ENCODE measurements around the gene CFAP100. TPM values are rescaled to one million over a fixed set of nuclear protein-coding genes. Genes with fewer than 3 reads are reported as not detected.

Gene CFAP100
- total and polyA plus RNA-seq, 9 of the 15 experiments (the other 6 are each of a cell fraction or from before 2014, with no cell fraction given), result not detected

- in situ Hi-C loops (cut with MboI), result no loop called here
- ATAC-seq (no peak), FAIRE-seq (no peak), DNase-seq (ENCODE audit: extremely low read depth in 1 of 4, low spot score in 3 of 4) (no peak)
- Histone ChIP-seq H3K4me2 (ENCODE audit: insufficient read depth, low read length) (no peak overlapping the region), H3K9me3 (replicated peaks; ENCODE audit: control insufficient read depth, insufficient read depth, low read depth, low read length) (no peaks in the 10 kb centered on the region), H3K36me3 (ENCODE audit: control insufficient read depth, insufficient read depth, low read length) (peaks cover 7% of the 10 kb centered on the region; the same call in 1 of the 3 replicates), H2AFZ (ENCODE audit: low read depth, low read length) (no peak overlapping the region), H3K27me3 (ENCODE audit: control insufficient read depth in 2 of 2, insufficient read depth in 2 of 2, low read length in 2 of 2) (no peaks in the 10 kb centered on the region), H3K27ac (ENCODE audit: extremely low read depth, low read depth, low read length) (no peak overlapping the region), H3K4me1 (replicated peaks in 1 of 2; ENCODE audit: control insufficient read depth in 2 of 2, insufficient read depth in 2 of 2, low read length in 2 of 2) (no peaks in the 10 kb centered on the region; a peak in 1 of 5 replicates), H3K79me2 (ENCODE audit: control insufficient read depth, insufficient read depth, low read length) (no peaks in the 10 kb centered on the region), H3K9me1 (ENCODE audit: control insufficient read depth, insufficient read depth, low read length) (no peaks in the 10 kb centered on the region), H4K20me1 (replicated peaks; ENCODE audit: control insufficient read depth, insufficient read depth, low read length) (no peaks in the 10 kb centered on the region), H3K4me3 (no peak overlapping the region), H3K9ac (ENCODE audit: insufficient read depth in 1 of 2, low read depth in 2 of 2, low read length in 2 of 2) (no peak overlapping the region)
- no TSS peak for BruUV-seq (replicated peaks)
- intact Hi-C loops (cut with micrococcal nuclease), result no loop called here
- ChIA-PET POLR2A (no interaction called here), CTCF (ENCODE audit: low intra/inter-chr PET ratio) (no interaction called here)
- TF ChIP-seq MTA3 (IDR thresholded peaks at IDR 0.05; ENCODE audit: borderline replicate concordance) (no peak), CXXC5 (CRISPR knock-in tag; IDR thresholded peaks at IDR 0.05) (no peak)
- 74% methylated on average over 5 of the region's 14 CpGs for WGBS (ENCODE audit: insufficient coverage, low coverage, missing lambda C conversion rate)
These were observed 41.0 kb downstream of the CFAP100 start for GRCh38 chr3:126435456-126436315.

- intact Hi-C loops (cut with micrococcal nuclease), result no loop called here
- Histone ChIP-seq H3K79me2 (ENCODE audit: control insufficient read depth, insufficient read depth, low read length) (no peaks in the 10 kb centered on the region), H2AFZ (ENCODE audit: low read depth, low read length) (no peak overlapping the region), H3K9ac (ENCODE audit: insufficient read depth in 1 of 2, low read depth in 2 of 2, low read length in 2 of 2) (no peak overlapping the region), H3K36me3 (ENCODE audit: control insufficient read depth, insufficient read depth, low read length) (peaks cover 7% of the 10 kb centered on the region; the same call in 1 of the 3 replicates), H4K20me1 (replicated peaks; ENCODE audit: control insufficient read depth, insufficient read depth, low read length) (no peaks in the 10 kb centered on the region), H3K9me1 (ENCODE audit: control insufficient read depth, insufficient read depth, low read length) (no peaks in the 10 kb centered on the region), H3K4me2 (ENCODE audit: insufficient read depth, low read length) (no peak overlapping the region), H3K4me3 (no peak overlapping the region), H3K9me3 (replicated peaks; ENCODE audit: control insufficient read depth, insufficient read depth, low read depth, low read length) (no peaks in the 10 kb centered on the region), H3K27ac (ENCODE audit: extremely low read depth, low read depth, low read length) (no peak overlapping the region), H3K27me3 (ENCODE audit: control insufficient read depth in 2 of 2, insufficient read depth in 2 of 2, low read length in 2 of 2) (no peaks in the 10 kb centered on the region), H3K4me1 (replicated peaks in 1 of 2; ENCODE audit: control insufficient read depth in 2 of 2, insufficient read depth in 2 of 2, low read length in 2 of 2) (no peaks in the 10 kb centered on the region)
- 92% methylated on average over 10 of the region's 18 CpGs for WGBS (ENCODE audit: insufficient coverage, low coverage, missing lambda C conversion rate)
- POLR2A ChIA-PET, result no interaction called here
- DNase-seq (ENCODE audit: extremely low read depth in 1 of 4, low spot score in 3 of 4) (no peak), ATAC-seq (no peak), FAIRE-seq (no peak)
- CTCF ChIA-PET (ENCODE audit: low intra/inter-chr PET ratio), result no interaction called here
- in situ Hi-C loops (cut with MboI), result no loop called here
- BruUV-seq (replicated peaks), result no TSS peak
- no peak for TF ChIP-seq GATA2 (CRISPR knock-in tag; IDR thresholded peaks at IDR 0.05)
- TF ChIP-seq ZNF717 (CRISPR knock-in tag; IDR thresholded peaks at IDR 0.05), result no peak
- no peak for TF ChIP-seq ATF4 (CRISPR knock-in tag; IDR thresholded peaks at IDR 0.05)
- no peak for TF ChIP-seq ZNF280B (CRISPR knock-in tag; IDR thresholded peaks at IDR 0.05)
- TF ChIP-seq MTA2 (IDR thresholded peaks at IDR 0.05; ENCODE audit: low read depth), result no peak
- TF ChIP-seq RBM39 (optimal IDR thresholded peaks at IDR 0.05; ENCODE audit: low read depth, low read length), result no peak
- TF ChIP-seq HNRNPLL (IDR thresholded peaks at IDR 0.05; ENCODE audit: low read depth, low read length, poor library complexity, severe bottlenecking), result no peak
- TF ChIP-seq POLR2AphosphoS5 (IDR thresholded peaks at IDR 0.05; ENCODE audit: control insufficient read depth, insufficient read depth, low read depth, low read length), result no peak
- TF ChIP-seq PHB2 (IDR thresholded peaks at IDR 0.05; ENCODE audit: low read depth), result no peak
These were observed 42.4 kb downstream of the CFAP100 start for GRCh38 chr3:126436826-126437717.

All from K562 (cell line).